Testis (tissue), 2 donors: Measurements from ENCODE around the gene RYR1.
"Not testable (repeated sequence)": the region's sequence is repeated elsewhere in the genome, so short reads cannot be mapped to it uniquely, and the experiment has no call there.

Source experiments
- POLR2A ChIP-seq: fragments of 450-650 bp; IDR thresholded peaks from one replicate; pipeline ENCODE4 v1.6.1; 2017; ENCODE audit warnings: antibody characterized with exemption, mild to moderate bottlenecking, moderate library complexity
- TF ChIP-seq, protein P1 (sequence below), 3 experiments: fragments of 450-650 bp in 2 of 3; fragments of 200-600 bp in 1 of 3; sonication (generic) in 1 of 3; IDR thresholded peaks; one replicate each; pipeline ENCODE4 v1.5.1; 2016 to 2019; ENCODE audit warnings: antibody characterized with exemption in 3 of 3, mild to moderate bottlenecking in 2 of 3, moderate library complexity in 1 of 3

DNA sequence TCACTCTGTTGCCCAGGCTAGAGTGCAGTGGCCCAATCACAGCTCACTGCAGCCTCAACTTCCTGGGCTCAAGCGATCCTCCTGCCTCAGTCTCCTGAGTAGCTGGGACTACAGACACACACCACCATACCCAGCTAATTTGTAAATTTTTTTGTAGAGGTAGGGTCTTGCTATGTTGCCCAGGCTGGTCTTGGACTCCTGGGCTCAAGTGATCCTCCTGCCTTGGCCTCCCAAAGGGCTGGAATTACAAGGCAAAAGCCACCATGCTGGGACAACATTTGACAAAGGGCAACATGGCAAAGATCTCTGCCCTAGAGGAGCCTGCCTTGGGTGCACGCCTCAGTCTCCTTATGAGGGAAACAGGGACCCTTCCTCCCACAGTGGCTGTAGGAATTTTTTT lies 61.9 kb downstream of the RYR1 start:
- TF ChIP-seq, protein P1, sequence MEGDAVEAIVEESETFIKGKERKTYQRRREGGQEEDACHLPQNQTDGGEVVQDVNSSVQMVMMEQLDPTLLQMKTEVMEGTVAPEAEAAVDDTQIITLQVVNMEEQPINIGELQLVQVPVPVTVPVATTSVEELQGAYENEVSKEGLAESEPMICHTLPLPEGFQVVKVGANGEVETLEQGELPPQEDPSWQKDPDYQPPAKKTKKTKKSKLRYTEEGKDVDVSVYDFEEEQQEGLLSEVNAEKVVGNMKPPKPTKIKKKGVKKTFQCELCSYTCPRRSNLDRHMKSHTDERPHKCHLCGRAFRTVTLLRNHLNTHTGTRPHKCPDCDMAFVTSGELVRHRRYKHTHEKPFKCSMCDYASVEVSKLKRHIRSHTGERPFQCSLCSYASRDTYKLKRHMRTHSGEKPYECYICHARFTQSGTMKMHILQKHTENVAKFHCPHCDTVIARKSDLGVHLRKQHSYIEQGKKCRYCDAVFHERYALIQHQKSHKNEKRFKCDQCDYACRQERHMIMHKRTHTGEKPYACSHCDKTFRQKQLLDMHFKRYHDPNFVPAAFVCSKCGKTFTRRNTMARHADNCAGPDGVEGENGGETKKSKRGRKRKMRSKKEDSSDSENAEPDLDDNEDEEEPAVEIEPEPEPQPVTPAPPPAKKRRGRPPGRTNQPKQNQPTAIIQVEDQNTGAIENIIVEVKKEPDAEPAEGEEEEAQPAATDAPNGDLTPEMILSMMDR (IDR thresholded peaks at IDR 0.05), result not testable (repeated sequence)
- TF ChIP-seq POLR2A, result not testable (repeated sequence)
